WTC11 (cell line): Measurements from ENCODE around the gene ME2.

Source experiments
- CREM ChIP-seq: sonication (generic); formaldehyde crosslinking; IDR thresholded peaks from 2 replicates; pipeline ENCODE4 v1.8.1; 2022; ENCODE audit warnings: mild to moderate bottlenecking, missing genetic modification reagents, moderate library complexity
- CTCF ChIP-seq: fragments of 200-600 bp; IDR thresholded peaks from 2 replicates; pipeline ENCODE4 v1.8.0; 2022; ENCODE audit warnings: antibody characterized with exemption
- ETV6 ChIP-seq: sonication (generic); formaldehyde crosslinking; IDR thresholded peaks from 2 replicates; pipeline ENCODE4 v1.8.1; 2022; ENCODE audit warnings: mild to moderate bottlenecking, missing genetic modification reagents
- FOXJ3 ChIP-seq: sonication (generic); formaldehyde crosslinking; IDR thresholded peaks from 2 replicates; pipeline ENCODE4 v1.9.0; 2021; ENCODE audit warnings: missing genetic modification reagents, mild to moderate bottlenecking, borderline replicate concordance
- IRF1 ChIP-seq: sonication (generic); formaldehyde crosslinking; IDR thresholded peaks from 2 replicates; pipeline ENCODE4 v1.8.0; 2023; ENCODE audit warnings: missing genetic modification reagents
- MAX ChIP-seq: sonication (generic); formaldehyde crosslinking; IDR thresholded peaks from 2 replicates; pipeline ENCODE4 v1.8.0; 2022; ENCODE audit warnings: mild to moderate bottlenecking, missing genetic modification reagents
- NR2C2 ChIP-seq: sonication (generic); formaldehyde crosslinking; IDR thresholded peaks from 2 replicates; pipeline ENCODE4 v1.8.0; 2022; ENCODE audit warnings: mild to moderate bottlenecking, missing genetic modification reagents
- PRDM15 ChIP-seq: sonication (generic); formaldehyde crosslinking; IDR thresholded peaks from 2 replicates; pipeline ENCODE4 v1.8.0; 2022; ENCODE audit warnings: missing genetic modification reagents
- TEAD4 ChIP-seq: sonication (generic); formaldehyde crosslinking; IDR thresholded peaks from 2 replicates; pipeline ENCODE4 v1.8.0; 2022; ENCODE audit warnings: mild to moderate bottlenecking, missing genetic modification reagents
- USF1 ChIP-seq: sonication (generic); formaldehyde crosslinking; IDR thresholded peaks from 2 replicates; pipeline ENCODE4 v1.8.0; 2022; ENCODE audit warnings: mild to moderate bottlenecking, missing genetic modification reagents
- USF2 ChIP-seq: sonication (generic); formaldehyde crosslinking; IDR thresholded peaks from 2 replicates; pipeline ENCODE4 v1.8.1; 2023; ENCODE audit warnings: mild to moderate bottlenecking, missing genetic modification reagents, moderate library complexity
- ZNF232 ChIP-seq: sonication (generic); formaldehyde crosslinking; IDR thresholded peaks from 2 replicates; pipeline ENCODE4 v1.8.0; 2022; ENCODE audit warnings: mild to moderate bottlenecking, missing genetic modification reagents
- ZNF671 ChIP-seq: fragments of 250-450 bp; sonication (Bioruptor Pico); IDR thresholded peaks from 2 replicates; pipeline ENCODE4 v1.8.0; 2021; ENCODE audit warnings: mild to moderate bottlenecking

GRCh38 chr18:50871846-50872245 lies 7.1 kb upstream of the ME2 start:
- TF ChIP-seq CTCF (no peak), FOXJ3 (CRISPR knock-in tag) (no peak), PRDM15 (CRISPR knock-in tag) (no peak), USF1 (CRISPR knock-in tag) (no peak), CREM (CRISPR knock-in tag) (no peak), ZNF671 (no peak), NR2C2 (CRISPR knock-in tag) (no peak), ZNF232 (CRISPR knock-in tag) (no peak), MAX (CRISPR knock-in tag) (no peak), ETV6 (CRISPR knock-in tag) (no peak), TEAD4 (CRISPR knock-in tag) (no peak), IRF1 (CRISPR knock-in tag) (no peak), USF2 (no peak)
